MM.1S (cell line): Measurements from ENCODE around the gene COX8C.

Source experiments
- DNase-seq: peaks from one replicate; pipeline ENCODE4 v3.0.0-alpha.2; 2015
- H2AFZ ChIP-seq: fragments of 300-600 bp; sonication (generic); 2 replicates; pipeline ENCODE4 v1.6.0; 2016; ENCODE audit warnings: antibody characterized with exemption, low read length
- H3F3A ChIP-seq: fragments of 300-600 bp; sonication (generic); 2 replicates; pipeline ENCODE4 v1.6.1; 2016; ENCODE audit warnings: mild to moderate bottlenecking, antibody characterized with exemption, low read length, moderate library complexity, mixed read lengths; ENCODE audit not compliant: insufficient read depth
- H3K27ac ChIP-seq: fragments of 300-600 bp; sonication (generic); 2 replicates; pipeline ENCODE4 v1.5.1; 2016; ENCODE audit warnings: mild to moderate bottlenecking, low read length
- H3K27me3 ChIP-seq: fragments of 300-600 bp; sonication (generic); replicated peaks from 2 replicates; pipeline ENCODE4 v1.6.0; 2016; ENCODE audit warnings: low read length; ENCODE audit not compliant: insufficient read depth
- H3K36me3 ChIP-seq: fragments of 300-600 bp; sonication (generic); replicated peaks from 2 replicates; pipeline ENCODE4 v1.6.1; 2016; ENCODE audit warnings: mild to moderate bottlenecking, low read length, mixed read lengths; ENCODE audit not compliant: insufficient read depth
- H3K4me1 ChIP-seq: fragments of 300-600 bp; sonication (generic); 2 replicates; pipeline ENCODE4 v1.6.1; 2016; ENCODE audit warnings: low read length, mixed read lengths
- H3K4me2 ChIP-seq: fragments of 300-600 bp; sonication (generic); 2 replicates; pipeline ENCODE4 v1.6.0; 2016; ENCODE audit warnings: low read depth, low read length
- H3K4me3 ChIP-seq: fragments of 300-600 bp; sonication (generic); 2 replicates; pipeline ENCODE4 v1.5.1; 2016; ENCODE audit warnings: low read length, mixed read lengths
- H3K79me2 ChIP-seq: fragments of 300-600 bp; sonication (generic); 2 replicates; pipeline ENCODE4 v1.6.1; 2016; ENCODE audit warnings: mixed run types, low read length, mixed read lengths
- H3K9ac ChIP-seq: fragments of 300-600 bp; sonication (generic); 2 replicates; pipeline ENCODE4 v1.6.1; 2016; ENCODE audit warnings: low read length, mixed read lengths
- H3K9me2 ChIP-seq: fragments of 300-600 bp; sonication (generic); replicated peaks from 2 replicates; pipeline ENCODE4 v1.6.1; 2016; ENCODE audit warnings: mild to moderate bottlenecking, low read length, mixed read lengths; ENCODE audit not compliant: insufficient read depth
- H3K9me3 ChIP-seq: fragments of 300-600 bp; sonication (generic); replicated peaks from 2 replicates; pipeline ENCODE4 v1.6.1; 2016; ENCODE audit warnings: mild to moderate bottlenecking, low read length, mixed read lengths; ENCODE audit not compliant: insufficient read depth
- H4K20me1 ChIP-seq: fragments of 300-600 bp; sonication (generic); 2 replicates; pipeline ENCODE4 v1.6.1; 2016; ENCODE audit warnings: mild to moderate bottlenecking, low read length, moderate library complexity, mixed read lengths; ENCODE audit not compliant: insufficient read depth
- EZH2 ChIP-seq: fragments of 300-600 bp; sonication (generic); optimal IDR thresholded peaks from 2 replicates; pipeline ENCODE3; 2017; ENCODE audit warnings: low read depth, mild to moderate bottlenecking, antibody characterized with exemption, low read length, mixed read lengths
- EZH2phosphoT487 ChIP-seq: fragments of 300-600 bp; sonication (generic); IDR thresholded peaks from 2 replicates; pipeline ENCODE4 v1.6.1; 2018; ENCODE audit warnings: antibody characterized with exemption, low read length
- TF ChIP-seq, protein P1 (sequence below): fragments of 300-600 bp; sonication (generic); IDR thresholded peaks from 2 replicates; pipeline ENCODE4 v1.5.1; 2016; ENCODE audit warnings: antibody characterized with exemption, low read length, mixed read lengths

COX8C gene

GRCh38 chr14:93346926-93347721 lies at the start of gene COX8C:
Gene COX8C, plus strand, starts transcription at chr14:93347182. Its CDS starts 87 bp downstream, at chr14:93347269.
- Histone ChIP-seq H3K9me3 (no peaks in the 10 kb centered on the region), H3K4me1 (no peaks in the 10 kb centered on the region), H3K36me3 (no peaks in the 10 kb centered on the region), H4K20me1 (no peaks in the 10 kb centered on the region), H3K79me2 (no peaks in the 10 kb centered on the region), H3K27ac (no peak within 1 kb of the TSS), H3K9me2 (no peaks in the 10 kb centered on the region), H3K9ac (no peak within 1 kb of the TSS), H3F3A (no peaks in the 10 kb centered on the region), H2AFZ (no peak within 1 kb of the TSS), H3K27me3 (no peaks in the 10 kb centered on the region), H3K4me2 (no peak within 1 kb of the TSS), H3K4me3 (no peak within 1 kb of the TSS)
- DNase-seq = no peak
- TF ChIP-seq, protein P1, sequence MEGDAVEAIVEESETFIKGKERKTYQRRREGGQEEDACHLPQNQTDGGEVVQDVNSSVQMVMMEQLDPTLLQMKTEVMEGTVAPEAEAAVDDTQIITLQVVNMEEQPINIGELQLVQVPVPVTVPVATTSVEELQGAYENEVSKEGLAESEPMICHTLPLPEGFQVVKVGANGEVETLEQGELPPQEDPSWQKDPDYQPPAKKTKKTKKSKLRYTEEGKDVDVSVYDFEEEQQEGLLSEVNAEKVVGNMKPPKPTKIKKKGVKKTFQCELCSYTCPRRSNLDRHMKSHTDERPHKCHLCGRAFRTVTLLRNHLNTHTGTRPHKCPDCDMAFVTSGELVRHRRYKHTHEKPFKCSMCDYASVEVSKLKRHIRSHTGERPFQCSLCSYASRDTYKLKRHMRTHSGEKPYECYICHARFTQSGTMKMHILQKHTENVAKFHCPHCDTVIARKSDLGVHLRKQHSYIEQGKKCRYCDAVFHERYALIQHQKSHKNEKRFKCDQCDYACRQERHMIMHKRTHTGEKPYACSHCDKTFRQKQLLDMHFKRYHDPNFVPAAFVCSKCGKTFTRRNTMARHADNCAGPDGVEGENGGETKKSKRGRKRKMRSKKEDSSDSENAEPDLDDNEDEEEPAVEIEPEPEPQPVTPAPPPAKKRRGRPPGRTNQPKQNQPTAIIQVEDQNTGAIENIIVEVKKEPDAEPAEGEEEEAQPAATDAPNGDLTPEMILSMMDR = no peak
- TF ChIP-seq EZH2phosphoT487 (no peak), EZH2 (no peak)

DNA sequence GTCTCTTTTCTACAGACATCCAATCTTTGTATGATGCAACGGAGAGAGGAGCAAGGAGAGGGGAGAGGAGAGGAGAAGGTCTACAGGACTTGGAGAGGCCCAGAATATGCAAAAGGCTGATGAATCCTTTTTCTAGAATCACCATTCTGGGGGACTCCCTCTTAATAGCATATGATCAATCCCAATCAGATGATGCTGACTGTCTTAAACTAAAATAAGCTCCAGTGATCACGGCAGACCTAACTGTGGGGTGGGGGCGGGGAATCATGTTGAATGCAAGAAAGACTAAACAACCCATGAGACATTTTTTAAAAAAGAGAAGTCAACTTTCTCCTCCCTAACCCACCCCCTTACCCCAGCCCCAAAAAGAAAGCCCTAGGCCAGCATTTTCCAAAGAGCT lies 47.6 kb upstream of the COX8C start:
- H3K9me2 ChIP-seq = no peaks in the 10 kb centered on the region
- H3K9me3 ChIP-seq = no peaks in the 10 kb centered on the region
- no peak overlapping the region for H3K4me3 ChIP-seq
- H4K20me1 ChIP-seq = no peaks in the 10 kb centered on the region; the same call in 1 of the 2 replicates
- TF ChIP-seq EZH2phosphoT487 = no peak
- TF ChIP-seq EZH2 = no peak
- TF ChIP-seq, protein P1 = no peak
- no peaks in the 10 kb centered on the region for H3K36me3 ChIP-seq
- no peaks in the 10 kb centered on the region for H3K27me3 ChIP-seq
- H3K79me2 ChIP-seq = peaks cover 56% of the 10 kb centered on the region
- no peak for DNase-seq
- H3K27ac ChIP-seq = no peak overlapping the region
- no peak overlapping the region for H3K4me2 ChIP-seq
- no peaks in the 10 kb centered on the region for H3K4me1 ChIP-seq
- H2AFZ ChIP-seq = no peak overlapping the region
- no peak overlapping the region for H3K9ac ChIP-seq
- H3F3A ChIP-seq = no peaks in the 10 kb centered on the region

DNA sequence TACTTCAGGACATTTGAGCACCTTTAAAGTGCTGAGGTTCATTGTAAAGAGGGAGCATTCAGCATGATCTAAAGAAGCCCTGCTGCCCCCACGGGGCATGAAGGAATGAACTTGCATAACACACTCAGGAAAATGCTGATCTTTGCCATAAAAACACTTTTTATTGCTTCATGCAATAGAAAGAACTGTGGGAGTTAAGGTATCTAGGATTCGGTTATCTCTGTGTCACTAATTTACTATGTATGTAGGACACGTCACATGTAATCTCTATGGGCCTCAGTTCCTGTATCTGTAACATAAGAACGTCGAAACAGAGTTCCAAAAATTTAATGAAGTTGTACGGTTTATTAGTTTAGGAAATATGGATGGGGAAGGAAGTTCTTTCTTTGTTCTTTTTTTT lies 47.1 kb upstream of the COX8C start:
- peaks cover 60% of the 10 kb centered on the region for H3K79me2 ChIP-seq
- H3K9me3 ChIP-seq = no peaks in the 10 kb centered on the region
- H3K9me2 ChIP-seq = no peaks in the 10 kb centered on the region
- no peaks in the 10 kb centered on the region for H3K4me1 ChIP-seq
- DNase-seq = no peak
- H3K9ac ChIP-seq = no peak overlapping the region
- H3K4me2 ChIP-seq = no peak overlapping the region
- H3K4me3 ChIP-seq = no peak overlapping the region
- H4K20me1 ChIP-seq = no peaks in the 10 kb centered on the region; the same call in 1 of the 2 replicates
- no peak overlapping the region for H2AFZ ChIP-seq
- no peaks in the 10 kb centered on the region for H3K36me3 ChIP-seq
- no peak overlapping the region for H3K27ac ChIP-seq
- H3F3A ChIP-seq = no peaks in the 10 kb centered on the region
- no peaks in the 10 kb centered on the region for H3K27me3 ChIP-seq
- TF ChIP-seq EZH2 (no peak), EZH2phosphoT487 (no peak)
- TF ChIP-seq, protein P1 = no peak
